H9 (cell line): Measurements from ENCODE around the gene ARHGAP10. TPM values are rescaled to one million over a fixed set of nuclear protein-coding genes. Genes with fewer than 3 reads are reported as not detected.

Experiments
- DNase-seq: peaks from one replicate; pipeline ENCODE4 v3.0.0-alpha.2; 2017
- H2AFZ ChIP-seq: one replicate; pipeline ENCODE4 v1.6.1; 2013; ENCODE audit warnings: mild to moderate bottlenecking, low read length, control low read depth, moderate library complexity
- H2AK5ac ChIP-seq: 2 replicates; pipeline ENCODE4 v1.6.1; 2013; ENCODE audit warnings: low read length, control low read depth, mixed read lengths; ENCODE audit not compliant: insufficient read length
- H2BK120ac ChIP-seq: one replicate; pipeline ENCODE4 v1.6.1; 2013; ENCODE audit warnings: low read depth, mild to moderate bottlenecking, low read length, control low read depth, inconsistent platforms; ENCODE audit not compliant: poor library complexity, severe bottlenecking
- H2BK12ac ChIP-seq: 2 replicates; pipeline ENCODE4 v1.6.1; 2013; ENCODE audit warnings: low read length, control low read depth, mixed read lengths, low read depth; ENCODE audit not compliant: insufficient read length
- H2BK15ac ChIP-seq: 2 replicates; pipeline ENCODE4 v1.6.1; 2013; ENCODE audit warnings: low read depth, low read length, control low read depth
- H2BK20ac ChIP-seq: one replicate; pipeline ENCODE4 v1.6.1; 2013; ENCODE audit warnings: low read depth, mild to moderate bottlenecking, low read length, control low read depth, inconsistent platforms; ENCODE audit not compliant: poor library complexity, severe bottlenecking
- H2BK5ac ChIP-seq: 2 replicates; pipeline ENCODE4 v1.6.1; 2013; ENCODE audit warnings: low read length, control low read depth, mixed read lengths; ENCODE audit not compliant: insufficient read length
- H3K14ac ChIP-seq: 2 replicates; pipeline ENCODE4 v1.6.1; 2013; ENCODE audit warnings: low read length, control low read depth; ENCODE audit not compliant: insufficient read depth
- H3K18ac ChIP-seq: 2 replicates; pipeline ENCODE4 v1.6.1; 2013; ENCODE audit warnings: low read depth, mild to moderate bottlenecking, mixed read lengths, low read length, control low read depth; ENCODE audit not compliant: insufficient read length
- H3K23ac ChIP-seq: 2 replicates; pipeline ENCODE4 v1.6.1; 2013; ENCODE audit warnings: low read length, control low read depth, mixed read lengths, low read depth; ENCODE audit not compliant: insufficient read length
- H3K23me2 ChIP-seq: 2 replicates; pipeline ENCODE4 v1.6.1; 2013; ENCODE audit warnings: low read depth, mild to moderate bottlenecking, mixed read lengths, low read length, control low read depth; ENCODE audit not compliant: insufficient read length, poor library complexity, severe bottlenecking
- H3K27ac ChIP-seq: 2 replicates; pipeline ENCODE4 v1.5.1; 2013; ENCODE audit warnings: low read length, control low read depth, mixed read lengths, low read depth; ENCODE audit not compliant: insufficient read length
- H3K27me3 ChIP-seq: 2 replicates; pipeline ENCODE4 v1.6.1; 2013; ENCODE audit warnings: low read length, control low read depth, inconsistent platforms; ENCODE audit not compliant: insufficient read depth
- H3K4ac ChIP-seq: 2 replicates; pipeline ENCODE4 v1.6.1; 2013; ENCODE audit warnings: low read depth, mild to moderate bottlenecking, control low read depth, inconsistent platforms, low read length, moderate library complexity
- H3K4me1 ChIP-seq: 2 replicates; pipeline ENCODE4 v1.6.1; 2013; ENCODE audit warnings: low read length, control low read depth, inconsistent platforms; ENCODE audit not compliant: insufficient read depth
- H3K4me2 ChIP-seq: 2 replicates; pipeline ENCODE4 v1.6.1; 2013; ENCODE audit warnings: low read length, control low read depth, mixed read lengths; ENCODE audit not compliant: insufficient read length, insufficient read depth
- H3K56ac ChIP-seq: 2 replicates; pipeline ENCODE4 v1.6.1; 2013; ENCODE audit warnings: low read depth, mild to moderate bottlenecking, mixed read lengths, low read length, control low read depth; ENCODE audit not compliant: insufficient read length
- H3K79me1 ChIP-seq: 2 replicates; pipeline ENCODE4 v1.6.1; 2013; ENCODE audit warnings: low read depth, mild to moderate bottlenecking, moderate library complexity, low read length, control low read depth, inconsistent platforms; ENCODE audit not compliant: insufficient read depth, poor library complexity, severe bottlenecking
- H3K79me2 ChIP-seq: 2 replicates; pipeline ENCODE4 v1.6.1; 2013; ENCODE audit warnings: low read length, control low read depth, inconsistent platforms; ENCODE audit not compliant: insufficient read depth
- H3K9ac ChIP-seq: 2 replicates; pipeline ENCODE4 v1.6.1; 2013; ENCODE audit warnings: low read length, control low read depth, mixed read lengths; ENCODE audit not compliant: insufficient read length; ENCODE audit errors: extremely low read depth
- H3K9me3 ChIP-seq: one replicate; pipeline ENCODE4 v1.6.1; 2013; ENCODE audit warnings: low read depth, low read length, inconsistent platforms; ENCODE audit not compliant: control insufficient read depth
- H3T11ph ChIP-seq: one replicate; pipeline ENCODE4 v1.6.1; 2013; ENCODE audit warnings: mild to moderate bottlenecking, low read length, control low read depth, inconsistent platforms
- H4K20me1 ChIP-seq: one replicate; pipeline ENCODE4 v1.6.1; 2013; ENCODE audit not compliant: control insufficient read depth, insufficient read length, insufficient read depth
- H4K5ac ChIP-seq: 2 replicates; pipeline ENCODE4 v1.6.1; 2013; ENCODE audit warnings: low read depth, mild to moderate bottlenecking, mixed read lengths, low read length, control low read depth; ENCODE audit not compliant: insufficient read length
- H4K8ac ChIP-seq: replicated peaks from 2 replicates; pipeline ENCODE4 v1.6.1; 2013; ENCODE audit warnings: low read length, control low read depth, mixed read lengths, low read depth; ENCODE audit not compliant: insufficient read length
- H4K91ac ChIP-seq: 2 replicates; pipeline ENCODE4 v1.6.1; 2013; ENCODE audit warnings: low read depth, mild to moderate bottlenecking, moderate library complexity, mixed read lengths, low read length, control low read depth; ENCODE audit not compliant: insufficient read length
- H3K27ac Mint-ChIP-seq, 3 experiments: 2 replicates in 2 of 3; 3 replicates in 1 of 3; pipeline ENCODE4 v1.8.0; 2020 to 2021; ENCODE audit warnings: mixed read lengths in 3 of 3, mild to moderate bottlenecking in 1 of 3, moderate library complexity in 1 of 3
- H3K27me3 Mint-ChIP-seq: 2 replicates; pipeline ENCODE4 v1.8.0; 2021; ENCODE audit warnings: low read depth, mild to moderate bottlenecking, moderate library complexity, mixed read lengths
- H3K36me3 Mint-ChIP-seq, 3 experiments: 2 replicates in 2 of 3; 3 replicates in 1 of 3; pipeline ENCODE4 v1.8.0; 2020 to 2021; ENCODE audit warnings: low read depth in 3 of 3, mixed read lengths in 3 of 3; ENCODE audit not compliant: insufficient read depth in 1 of 3
- H3K4me1 Mint-ChIP-seq, 2 experiments: 2 replicates each; pipeline ENCODE4 v1.8.0; 2020; ENCODE audit warnings: mixed read lengths in 2 of 2
- H3K4me3 Mint-ChIP-seq, 2 experiments: 2 replicates in 1 of 2; 3 replicates in 1 of 2; pipeline ENCODE4 v1.8.0; 2020 to 2021; ENCODE audit warnings: mild to moderate bottlenecking in 2 of 2, mixed read lengths in 2 of 2, moderate library complexity in 1 of 2
- H3K9me3 Mint-ChIP-seq, 2 experiments: 2 replicates in 1 of 2; 3 replicates in 1 of 2; pipeline ENCODE4 v1.8.0; 2020; ENCODE audit warnings: mild to moderate bottlenecking in 2 of 2, mixed read lengths in 2 of 2, moderate library complexity in 1 of 2
- WGBS: extraction: QIAGEN DNeasy Blood & Tissue Kit; methylation state at CpG from one replicate; pipeline ENCODE4 v1.1.7; 2013; ENCODE audit warnings: missing lambda C conversion rate, low lambda C conversion rate, mixed read lengths; ENCODE audit not compliant: insufficient read length; ENCODE audit errors: extremely low coverage; 5-methylcytosine and 5-hydroxymethylcytosine counted together
- total RNA-seq: library from RNA; stranded (reverse); gene quantifications from 2 replicates; pipeline ENCODE4 v1.2.1, GENCODE V29; 2021
- TF ChIP-seq, protein P1 (sequence below): fragments of 200-600 bp; sonication (generic); conservative IDR thresholded peaks from 3 replicates; pipeline ENCODE4 v1.8.0; 2021; ENCODE audit warnings: antibody characterized with exemption, mild to moderate bottlenecking

Gene ARHGAP10
- total RNA-seq, 1 experiment from 2014 or later: 7.8 TPM

DNA sequence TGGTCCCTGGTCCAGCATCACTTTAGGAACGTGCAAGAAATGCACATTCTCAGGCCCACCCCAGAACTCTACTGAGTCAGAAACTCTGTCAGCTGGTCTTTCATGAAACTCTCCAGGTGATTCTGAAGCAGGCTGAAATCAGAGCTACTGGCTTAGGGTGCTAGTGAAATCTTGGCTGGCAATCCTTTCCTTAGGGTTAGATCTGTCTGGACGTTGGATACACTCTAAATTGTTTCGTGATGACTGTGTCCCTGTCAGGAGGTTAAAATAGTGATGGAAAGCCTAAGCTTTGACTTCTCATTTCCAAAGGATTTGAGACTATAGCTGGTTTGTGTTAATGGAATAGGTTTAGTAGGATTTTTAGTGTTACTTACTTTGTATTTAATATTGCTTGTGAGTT, 99.1 kb downstream of the ARHGAP10 start:
- Histone ChIP-seq H2BK12ac (no peak overlapping the region), H3K23me2 (no peaks in the 10 kb centered on the region), H3K27me3 (no peaks in the 10 kb centered on the region), H4K20me1 (no peaks in the 10 kb centered on the region), H4K8ac (no peak overlapping the region), H3K79me1 (no peaks in the 10 kb centered on the region), H3K4me1 (no peaks in the 10 kb centered on the region), H2BK120ac (no peak overlapping the region), H2BK5ac (no peak overlapping the region), H3K56ac (no peak overlapping the region), H3K9ac (no peak overlapping the region), H3K4me2 (no peak overlapping the region), H2BK20ac (no peak overlapping the region), H3K18ac (no peak overlapping the region), H4K5ac (no peak overlapping the region), H4K91ac (no peak overlapping the region), H3K9me3 (no peaks in the 10 kb centered on the region), H2BK15ac (no peak overlapping the region), H3K79me2 (no peaks in the 10 kb centered on the region), H3T11ph (no peak overlapping the region), H2AFZ (no peak overlapping the region), H3K4ac (no peak overlapping the region), H3K14ac (no peak overlapping the region), H3K23ac (no peak overlapping the region), H3K27ac (no peak overlapping the region), H2AK5ac (no peak overlapping the region)
- H3K4me3 Mint-ChIP-seq: no peak overlapping the region
- TF ChIP-seq, protein P1, sequence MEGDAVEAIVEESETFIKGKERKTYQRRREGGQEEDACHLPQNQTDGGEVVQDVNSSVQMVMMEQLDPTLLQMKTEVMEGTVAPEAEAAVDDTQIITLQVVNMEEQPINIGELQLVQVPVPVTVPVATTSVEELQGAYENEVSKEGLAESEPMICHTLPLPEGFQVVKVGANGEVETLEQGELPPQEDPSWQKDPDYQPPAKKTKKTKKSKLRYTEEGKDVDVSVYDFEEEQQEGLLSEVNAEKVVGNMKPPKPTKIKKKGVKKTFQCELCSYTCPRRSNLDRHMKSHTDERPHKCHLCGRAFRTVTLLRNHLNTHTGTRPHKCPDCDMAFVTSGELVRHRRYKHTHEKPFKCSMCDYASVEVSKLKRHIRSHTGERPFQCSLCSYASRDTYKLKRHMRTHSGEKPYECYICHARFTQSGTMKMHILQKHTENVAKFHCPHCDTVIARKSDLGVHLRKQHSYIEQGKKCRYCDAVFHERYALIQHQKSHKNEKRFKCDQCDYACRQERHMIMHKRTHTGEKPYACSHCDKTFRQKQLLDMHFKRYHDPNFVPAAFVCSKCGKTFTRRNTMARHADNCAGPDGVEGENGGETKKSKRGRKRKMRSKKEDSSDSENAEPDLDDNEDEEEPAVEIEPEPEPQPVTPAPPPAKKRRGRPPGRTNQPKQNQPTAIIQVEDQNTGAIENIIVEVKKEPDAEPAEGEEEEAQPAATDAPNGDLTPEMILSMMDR: no peak
- no peaks in the 10 kb centered on the region for H3K36me3 Mint-ChIP-seq
- no peak for DNase-seq
- H3K27me3 Mint-ChIP-seq: peaks cover 1% of the 10 kb centered on the region; the same call in 1 of the 2 replicates
- peaks cover 28 to 36% of the 10 kb centered on the region in 2 experiments for H3K4me1 Mint-ChIP-seq
- H3K9me3 Mint-ChIP-seq: peaks cover 0 to 3% of the 10 kb centered on the region in 2 experiments; a peak in 1 of 5 replicates
- H3K27ac Mint-ChIP-seq: no peak overlapping the region
- WGBS: no CpG with 5 or more reads among the region's 3 CpGs
